Measurements from ENCODE around the gene NAGPA.
A peak's percentile ranks its signal among the peaks of the same experiment; 100 is the strongest.

The NAGPA gene

DNA sequence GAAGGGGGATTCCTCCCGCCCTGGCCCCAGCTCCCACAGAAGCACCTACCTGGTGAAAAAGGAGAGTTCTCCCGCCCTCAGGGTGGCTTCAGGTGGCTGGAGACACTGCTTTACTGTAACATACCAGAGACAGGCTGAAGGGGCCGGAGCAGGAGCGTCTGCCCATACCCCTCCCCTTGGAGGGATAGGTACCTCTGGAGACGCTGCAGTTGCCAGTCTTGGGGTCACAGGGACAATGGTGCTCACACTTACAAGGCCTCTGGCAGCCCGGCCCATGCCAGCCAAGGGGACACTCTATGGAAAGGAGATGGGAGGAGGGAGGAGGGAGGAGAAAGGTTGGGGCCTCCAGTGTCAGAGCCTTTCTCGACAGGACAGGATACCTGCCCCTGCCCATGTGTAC is 6.6 kb downstream of the NAGPA start:
- DNase-seq, result no peak

GRCh38 chr16:5026664-5027063 is 7.1 kb downstream of the NAGPA start:
- DNase-seq, result no peak

DNA sequence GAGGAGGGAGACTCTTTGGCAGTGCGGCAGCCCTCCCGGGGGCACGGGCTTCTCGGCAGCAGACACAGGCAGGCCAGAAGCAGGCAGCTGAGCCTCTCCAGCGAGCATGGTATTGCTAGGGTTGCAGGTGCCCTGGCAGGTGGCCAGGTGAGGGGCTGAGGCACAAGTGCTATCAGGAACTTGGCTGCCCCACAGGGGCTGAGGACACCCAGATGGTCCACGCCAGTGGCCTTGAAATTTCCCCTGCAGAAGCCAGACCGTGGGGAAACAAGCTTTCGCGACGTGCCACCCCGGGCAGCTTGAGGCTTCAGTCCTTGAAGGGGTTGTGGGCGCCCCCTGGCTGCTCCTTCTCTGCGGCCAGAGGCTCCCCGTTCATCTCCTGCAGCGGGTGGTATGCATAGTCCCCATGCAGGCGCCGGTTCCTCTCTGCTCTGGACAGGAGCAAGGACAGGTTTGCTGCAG is 8.5 kb downstream of the NAGPA start:
- peak; percentile 61 for DNase-seq

- peak; percentile 76 for DNase-seq
These were observed 9.1 kb downstream of the NAGPA start for GRCh38 chr16:5024632-5025031.

GRCh38 chr16:5022521-5022920 is 11.2 kb downstream of the NAGPA start:
- no peak for DNase-seq

DNA sequence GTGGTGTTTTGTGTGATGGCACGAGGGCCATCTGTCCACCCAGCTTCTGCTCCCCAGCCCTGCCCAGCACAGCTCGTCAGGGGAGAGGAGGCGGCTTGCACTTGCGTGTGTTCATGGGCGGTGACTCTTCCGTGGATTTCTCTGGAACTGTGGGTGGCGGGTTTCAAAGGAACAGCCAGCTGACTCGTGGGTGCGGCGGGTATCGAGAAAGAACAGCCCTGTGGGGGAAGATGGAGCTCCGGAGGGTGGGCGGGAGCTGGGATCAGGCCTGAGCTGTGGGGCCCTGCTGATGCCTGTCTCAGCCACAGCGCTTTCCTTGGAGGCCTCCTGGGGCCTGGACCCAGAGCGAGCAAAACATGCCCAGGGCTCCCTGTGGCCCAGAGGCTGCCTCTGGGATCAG is 13.2 kb downstream of the NAGPA start:
- DNase-seq, result no peak

DNA sequence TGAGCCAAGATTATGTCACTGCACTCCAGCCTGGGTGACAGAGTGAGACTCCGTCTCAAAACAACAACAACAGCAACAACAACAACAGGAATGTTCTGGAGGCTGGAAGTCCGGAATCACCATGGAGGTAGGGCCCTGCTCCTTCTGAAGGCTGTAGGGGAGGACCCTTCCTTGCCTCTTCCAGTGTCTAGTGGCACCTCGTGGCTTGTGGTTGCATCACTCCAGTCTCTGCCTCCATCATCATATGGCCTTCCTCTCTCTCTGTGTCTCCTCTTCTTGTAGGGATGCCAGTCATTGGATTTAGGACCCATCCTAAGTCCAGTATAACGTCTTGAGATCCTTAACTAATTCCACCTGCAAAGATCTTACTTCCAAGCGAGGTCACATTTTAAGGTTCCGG is 14.0 kb downstream of the NAGPA start:
- no peak for DNase-seq

DNA sequence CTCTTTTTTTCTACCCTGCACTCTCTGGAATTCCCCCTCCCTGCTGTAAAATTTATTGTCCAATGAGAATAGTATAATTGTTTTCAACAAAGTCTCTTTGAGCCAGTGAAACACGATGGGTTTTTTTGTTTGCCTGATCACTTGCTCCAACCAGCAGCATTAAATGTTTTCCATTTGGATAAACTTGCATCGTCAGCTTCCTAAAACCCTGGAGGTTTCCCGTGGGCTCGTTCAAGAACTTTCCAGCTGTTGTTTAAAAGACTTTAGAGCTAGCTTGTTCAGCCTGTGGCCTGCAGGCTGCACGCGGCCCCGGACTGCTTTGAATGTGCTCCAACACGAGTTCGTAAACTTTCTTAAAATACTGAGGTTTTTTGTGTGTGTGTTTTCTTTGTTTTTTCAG is 14.9 kb downstream of the NAGPA start:
- DNase-seq, result no peak

- no peak for DNase-seq
These were observed 16.1 kb downstream of the NAGPA start for GRCh38 chr16:5017678-5017969.

GRCh38 chr16:5016967-5017677 is 16.6 kb downstream of the NAGPA start:
- DNase-seq, result no peak

DNA sequence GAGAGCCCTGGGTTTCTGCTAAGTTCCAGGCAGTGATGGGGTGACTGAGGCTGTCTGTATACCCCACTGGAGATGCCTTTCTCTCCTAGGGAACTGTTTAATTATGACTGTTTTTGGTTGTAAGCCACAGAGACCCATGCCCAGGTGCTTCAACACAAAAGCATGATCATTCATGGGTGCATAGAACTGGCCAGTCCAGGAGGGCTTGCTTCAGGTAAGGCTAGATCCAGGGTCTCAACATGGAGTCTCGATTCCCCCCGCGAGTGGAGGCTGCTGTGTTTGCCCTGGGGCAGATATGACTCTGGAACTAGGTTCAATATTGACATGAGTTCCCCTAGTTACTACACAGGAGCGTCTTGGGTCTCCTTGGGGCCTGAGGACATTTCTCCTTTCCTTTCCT is 17.8 kb downstream of the NAGPA start:
- no peak for DNase-seq

DNA sequence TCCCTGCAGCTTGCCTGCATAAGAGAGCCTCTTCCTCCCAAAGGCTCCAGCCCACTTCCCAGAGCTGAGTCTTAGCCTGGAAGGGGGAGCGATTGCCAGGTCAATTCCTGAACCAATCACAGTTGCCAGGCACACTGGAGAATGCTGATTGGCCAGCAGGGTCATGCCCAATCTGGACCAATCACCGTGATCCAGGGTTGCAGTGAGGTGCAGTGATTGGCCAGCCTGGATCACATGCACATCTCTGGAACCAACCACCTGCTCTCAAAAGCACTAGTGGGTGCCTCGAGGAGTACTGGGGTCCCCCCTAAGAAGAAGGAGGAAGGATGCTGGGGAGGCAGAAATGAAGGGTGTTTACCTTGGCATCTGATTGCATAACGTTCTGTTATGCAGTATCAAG is 18.4 kb downstream of the NAGPA start:
- DNase-seq, result no peak

DNA sequence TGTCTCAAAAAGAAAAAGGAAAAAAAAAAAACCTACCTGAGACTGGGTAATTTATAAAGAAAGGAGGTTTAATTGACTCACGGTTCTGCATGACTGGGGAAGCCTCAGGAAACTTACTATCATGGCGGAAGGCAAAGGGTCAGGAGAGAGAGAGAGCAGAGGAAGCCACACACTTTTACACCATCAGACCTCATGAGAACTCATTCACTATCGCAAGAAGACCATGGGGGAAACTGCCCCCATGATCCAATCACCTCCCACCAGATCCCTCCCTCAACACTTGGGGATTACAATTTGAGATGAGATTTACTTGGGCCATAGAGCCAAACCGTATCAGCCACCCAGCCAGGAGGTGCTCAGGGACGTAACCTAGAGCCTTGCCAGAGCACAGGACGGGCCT is 20.8 kb downstream of the NAGPA start:
- no peak for DNase-seq

GRCh38 chr16:5011637-5012036 is 22.1 kb downstream of the NAGPA start:
- DNase-seq, result no peak

GRCh38 chr16:5010576-5011329 is 23.0 kb downstream of the NAGPA start:
- peak; percentile 8 for DNase-seq

DNA sequence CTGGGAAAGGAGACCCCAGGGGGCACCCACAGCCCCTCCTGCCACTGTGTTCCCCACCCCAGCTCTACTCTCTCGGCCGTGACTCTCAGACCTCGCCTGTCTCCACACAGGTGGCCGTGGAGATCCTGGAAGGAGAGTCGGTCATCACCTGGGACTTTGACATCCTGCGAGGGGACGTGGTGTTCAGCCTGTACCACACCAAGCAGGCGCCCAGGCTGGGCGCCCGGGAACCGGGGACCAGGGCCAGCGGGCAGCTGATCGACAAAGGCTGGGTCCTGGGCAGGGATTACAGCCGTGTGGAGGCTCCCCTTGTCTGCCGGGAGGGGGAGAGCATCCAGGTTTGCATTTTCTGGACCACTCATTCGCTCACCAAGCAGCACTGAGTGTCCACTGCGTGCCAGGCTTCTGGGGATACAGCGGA is 25.4 kb downstream of the NAGPA start:
- DNase-seq, result no peak

- no peak for DNase-seq
These were observed 26.5 kb downstream of the NAGPA start for GRCh38 chr16:5007256-5007655.

DNA sequence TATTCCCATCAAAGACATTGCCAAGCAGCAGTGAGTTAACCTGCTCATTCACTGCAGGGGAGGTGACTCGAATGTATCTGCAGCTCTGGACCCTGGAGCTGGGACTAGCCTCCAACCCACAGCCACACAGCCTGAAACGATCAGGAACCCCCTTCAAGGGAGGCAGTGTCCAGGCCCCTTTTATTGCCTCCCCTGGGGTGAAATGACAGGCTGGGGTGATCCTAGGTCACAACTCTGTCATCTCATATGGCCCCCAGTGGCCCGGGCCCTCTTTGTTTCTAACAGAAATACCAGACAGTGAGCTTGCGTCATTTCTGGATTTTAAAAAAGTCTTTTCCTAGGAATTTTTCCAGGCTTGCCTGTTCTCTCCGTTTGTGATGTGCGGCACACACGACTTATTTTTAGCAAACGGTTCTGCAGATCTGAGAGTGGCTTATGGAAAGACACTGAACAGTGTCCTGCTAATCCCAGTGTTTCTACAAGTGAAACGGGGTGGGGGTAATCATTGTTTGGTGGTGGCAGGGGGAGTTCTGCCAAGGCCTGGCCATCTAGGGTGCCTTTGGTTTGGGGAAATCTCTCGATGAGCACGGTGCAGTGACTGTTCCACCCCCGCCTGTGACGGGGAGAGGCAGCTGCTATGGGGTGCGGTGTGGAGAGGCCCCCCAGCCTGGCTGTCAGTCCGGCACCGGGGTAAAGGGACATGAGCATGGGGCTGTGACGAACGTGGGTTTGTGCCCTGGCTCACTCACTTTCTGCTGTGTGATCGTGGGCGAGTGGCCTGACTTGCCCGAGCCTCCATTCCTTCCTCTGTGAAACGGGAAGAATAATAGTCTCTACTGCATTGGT is 27.2 kb downstream of the NAGPA start:
- no peak for DNase-seq

GRCh38 chr16:5005916-5006315 is 27.8 kb downstream of the NAGPA start:
- DNase-seq, result no peak

DNA sequence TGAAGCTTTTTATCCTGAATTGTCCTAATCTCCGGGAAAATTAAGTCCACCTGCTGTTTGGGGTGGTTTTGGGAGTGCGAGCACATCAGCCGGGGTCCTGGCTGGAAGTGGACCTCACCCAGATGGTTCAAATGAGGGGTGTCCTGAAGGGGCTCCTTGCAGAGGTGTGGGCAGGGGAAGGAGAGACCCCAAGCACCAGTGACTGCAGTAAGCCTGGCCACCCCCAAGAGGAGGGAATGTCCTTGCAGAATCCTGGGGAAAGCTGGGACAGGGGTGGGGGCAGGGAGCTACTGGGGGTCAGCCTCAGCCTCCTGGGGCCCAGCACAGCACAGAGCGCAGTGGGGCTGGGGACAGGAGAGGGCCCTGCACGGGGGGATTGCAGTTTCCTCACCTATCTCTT is 29.4 kb downstream of the NAGPA start:
- DNase-seq, result no peak

GRCh38 chr16:5003828-5004227 is 29.9 kb downstream of the NAGPA start:
- DNase-seq, result no peak

GRCh38 chr16:5003211-5003610 is 30.5 kb downstream of the NAGPA start:
- DNase-seq, result no peak

GRCh38 chr16:5002699-5003143 is 31.0 kb downstream of the NAGPA start:
- DNase-seq, result no peak

- no peak for DNase-seq
These were observed 31.7 kb downstream of the NAGPA start for GRCh38 chr16:5001986-5002385.

Data from DMS53 (cell line).